D721Med (cell line): Measurements from ENCODE around the gene SLC6A16.

Experiments used
- DNase-seq: peaks from one replicate; pipeline ENCODE4 v3.0.0; 2011; ENCODE audit warnings: low spot score; ENCODE audit not compliant: insufficient read length
- FAIRE-seq: peaks from 2 replicates; lab custom pipeline; 2011; peaks lifted over from hg19 to GRCh38; lab: Jason Lieb, UNC
- TF ChIP-seq, protein P1 (sequence below): IDR thresholded peaks from 2 replicates; pipeline ENCODE4 v1.5.1; 2012; ENCODE audit warnings: mild to moderate bottlenecking, control low read depth; ENCODE audit not compliant: insufficient read depth; ENCODE audit errors: missing control alignments

SLC6A16 gene

DNA sequence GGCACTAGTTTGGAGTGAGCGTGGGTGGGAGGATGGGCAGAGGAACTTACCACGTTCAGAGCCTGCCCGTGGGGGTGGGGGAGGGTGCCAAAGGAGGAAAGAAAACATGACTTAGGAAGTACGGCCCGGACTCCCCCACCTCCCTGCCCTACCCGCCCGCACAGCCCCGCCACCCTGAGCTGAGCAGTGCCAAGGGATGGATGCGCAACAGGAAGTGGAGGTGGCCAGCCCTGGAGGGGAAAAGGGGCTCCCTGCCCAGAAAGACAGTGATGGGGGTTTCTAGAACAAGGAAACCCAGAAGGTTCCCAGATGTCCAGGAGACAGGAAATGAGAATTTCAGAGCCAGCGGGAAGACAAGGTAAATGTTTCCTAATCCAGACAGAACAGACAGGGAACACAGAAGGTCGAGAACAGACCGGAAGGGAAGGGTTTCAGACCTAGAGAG is 30.9 kb upstream of the SLC6A16 start:
- FAIRE-seq: no peak
- TF ChIP-seq, protein P1, sequence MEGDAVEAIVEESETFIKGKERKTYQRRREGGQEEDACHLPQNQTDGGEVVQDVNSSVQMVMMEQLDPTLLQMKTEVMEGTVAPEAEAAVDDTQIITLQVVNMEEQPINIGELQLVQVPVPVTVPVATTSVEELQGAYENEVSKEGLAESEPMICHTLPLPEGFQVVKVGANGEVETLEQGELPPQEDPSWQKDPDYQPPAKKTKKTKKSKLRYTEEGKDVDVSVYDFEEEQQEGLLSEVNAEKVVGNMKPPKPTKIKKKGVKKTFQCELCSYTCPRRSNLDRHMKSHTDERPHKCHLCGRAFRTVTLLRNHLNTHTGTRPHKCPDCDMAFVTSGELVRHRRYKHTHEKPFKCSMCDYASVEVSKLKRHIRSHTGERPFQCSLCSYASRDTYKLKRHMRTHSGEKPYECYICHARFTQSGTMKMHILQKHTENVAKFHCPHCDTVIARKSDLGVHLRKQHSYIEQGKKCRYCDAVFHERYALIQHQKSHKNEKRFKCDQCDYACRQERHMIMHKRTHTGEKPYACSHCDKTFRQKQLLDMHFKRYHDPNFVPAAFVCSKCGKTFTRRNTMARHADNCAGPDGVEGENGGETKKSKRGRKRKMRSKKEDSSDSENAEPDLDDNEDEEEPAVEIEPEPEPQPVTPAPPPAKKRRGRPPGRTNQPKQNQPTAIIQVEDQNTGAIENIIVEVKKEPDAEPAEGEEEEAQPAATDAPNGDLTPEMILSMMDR: no peak
- no peak for DNase-seq

GRCh38 chr19:49349567-49349966 is 24.6 kb upstream of the SLC6A16 start:
- DNase-seq (no peak), FAIRE-seq (no peak)
- TF ChIP-seq, protein P1: no peak

DNA sequence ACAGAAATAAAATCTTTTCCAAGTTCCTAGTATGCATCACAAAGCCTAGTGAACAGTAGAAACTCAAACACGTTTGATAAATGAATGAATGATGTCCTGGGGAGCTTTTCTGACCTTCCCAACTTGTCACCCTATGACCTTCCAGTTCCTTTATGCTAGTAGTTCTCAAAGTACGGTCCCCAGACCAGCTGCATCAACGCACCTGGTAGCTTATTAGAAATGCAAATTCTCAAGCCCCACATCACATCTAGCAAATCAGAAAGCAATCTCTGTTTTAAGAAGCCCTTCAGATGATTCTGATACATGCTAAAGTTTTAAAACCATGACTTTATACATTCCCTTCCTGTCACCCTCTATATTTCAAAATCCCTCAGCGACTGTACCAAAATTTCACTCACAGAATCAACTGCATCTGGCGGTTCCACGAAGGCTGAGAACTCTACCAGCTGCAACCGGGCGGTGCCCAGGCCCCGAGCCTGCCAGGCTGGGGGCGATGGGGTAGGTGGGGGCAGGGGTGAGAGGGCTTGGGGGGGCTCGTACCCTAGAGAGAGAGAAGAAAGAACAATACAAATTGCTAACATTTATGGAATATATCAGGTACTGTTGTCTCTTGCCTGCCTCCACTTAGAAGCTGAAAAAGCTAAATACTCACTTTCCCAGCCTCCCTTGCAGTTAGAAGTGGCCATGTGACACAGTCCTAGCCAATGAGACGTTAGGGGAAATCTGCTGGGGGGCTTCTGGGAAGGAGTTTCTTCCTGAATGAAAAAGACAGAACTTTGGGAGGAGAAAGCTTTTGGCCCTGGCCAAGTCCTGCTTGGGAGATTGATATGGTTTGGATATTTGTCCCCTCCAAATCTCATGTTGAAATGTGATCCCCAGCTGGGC is 23.6 kb upstream of the SLC6A16 start:
- FAIRE-seq: no peak
- TF ChIP-seq, protein P1: no peak

DNA sequence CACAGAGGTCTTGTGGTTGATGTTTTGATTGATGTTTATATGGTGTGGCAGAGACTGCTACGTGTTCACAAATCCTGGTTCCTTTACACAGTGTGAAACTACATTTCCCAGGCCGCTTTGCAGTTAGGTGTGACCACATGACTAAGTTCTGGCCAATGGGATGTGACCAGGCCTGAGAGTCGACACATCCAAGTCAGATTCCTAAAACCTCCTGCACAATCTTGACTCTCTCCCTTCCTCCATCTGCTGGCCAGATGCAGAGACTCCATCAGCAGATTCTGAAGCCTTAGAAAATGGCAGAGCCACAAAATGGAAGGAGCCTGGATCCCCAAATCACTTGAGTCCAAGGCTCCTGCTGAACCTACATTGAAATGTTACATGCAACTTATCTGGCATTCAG is 22.8 kb upstream of the SLC6A16 start:
- FAIRE-seq (no peak), DNase-seq (no peak)
- TF ChIP-seq, protein P1: peak; percentile 27

More for the DNA sequence above, 23.6 kb upstream of the SLC6A16 start:
- no peak for DNase-seq

GRCh38 chr19:49347191-49347590 is 22.2 kb upstream of the SLC6A16 start:
- TF ChIP-seq, protein P1: no peak
- FAIRE-seq (no peak), DNase-seq (no peak)

DNA sequence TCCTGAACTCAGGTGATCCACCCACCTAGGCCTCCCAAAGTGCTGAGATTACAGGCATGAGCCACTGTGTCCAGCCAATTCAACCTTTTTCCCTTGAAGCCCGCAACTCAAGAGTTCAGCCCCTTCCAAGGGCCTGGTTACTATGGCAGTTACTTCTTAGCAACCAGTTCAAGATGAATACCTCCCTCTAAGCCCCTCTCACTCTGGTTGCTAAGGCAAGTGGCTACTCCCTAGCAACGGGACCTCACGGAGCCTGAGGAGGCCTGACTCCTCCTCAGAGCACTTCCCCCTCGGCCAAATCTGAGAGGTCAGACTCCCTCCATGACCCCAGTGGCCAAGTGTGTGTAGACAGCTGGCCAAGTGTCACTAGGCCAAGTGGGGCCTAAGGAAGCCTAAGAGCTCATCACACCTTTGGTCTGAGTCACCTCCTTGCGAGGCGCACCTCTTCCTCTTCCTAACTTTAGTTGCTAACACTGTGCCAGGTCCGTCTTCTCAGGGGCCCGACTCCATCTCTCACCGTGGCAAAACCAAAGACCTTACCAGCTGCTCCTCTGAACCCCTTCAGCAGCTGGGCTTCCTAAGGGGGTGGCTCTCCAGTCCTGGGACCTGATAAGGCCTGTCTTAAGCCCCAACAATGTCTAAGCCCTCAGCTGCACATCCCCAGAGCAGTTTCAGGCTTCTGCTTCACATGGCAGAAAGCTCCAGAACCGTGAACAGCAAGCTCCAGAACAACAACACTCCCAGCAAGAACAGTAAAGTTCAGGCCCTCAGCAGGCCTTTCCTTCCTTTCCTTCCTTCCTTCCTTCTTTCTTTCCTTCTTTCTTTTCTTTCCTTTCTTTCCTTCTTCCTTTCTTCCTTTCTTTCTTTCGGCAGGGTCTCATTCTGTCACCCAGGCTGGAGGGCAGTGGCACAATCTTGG is 19.8 kb upstream of the SLC6A16 start:
- FAIRE-seq: no peak
- no peak for DNase-seq
- TF ChIP-seq, protein P1: no peak
